Suppressor macrophage treated with lipopolysaccharide for 4 hours (primary cell): ENCODE data around the gene ERC2.

Experiments
- DNase-seq: peaks from one replicate; pipeline ENCODE4 v3.0.0-alpha.2; 2020

ERC2 gene

GRCh38 chr3:55532806-55533205 is 935.5 kb downstream of the ERC2 start:
- DNase-seq: no peak

- DNase-seq: peak; percentile 29
Measured at GRCh38 chr3:55531321-55531720, 936.9 kb downstream of the ERC2 start.

- no peak for DNase-seq
Measured at GRCh38 chr3:55527361-55527760, 940.9 kb downstream of the ERC2 start.

- DNase-seq: no peak
Measured at GRCh38 chr3:55526332-55527030, 941.8 kb downstream of the ERC2 start.

GRCh38 chr3:55525436-55525835 is 942.8 kb downstream of the ERC2 start:
- DNase-seq: no peak

- no peak for DNase-seq
Measured at GRCh38 chr3:55524565-55525244, 943.6 kb downstream of the ERC2 start.

- no peak for DNase-seq
Measured at GRCh38 chr3:55523471-55523870, 944.8 kb downstream of the ERC2 start.

- DNase-seq: no peak
Measured at GRCh38 chr3:55521738-55522421, 946.4 kb downstream of the ERC2 start.

GRCh38 chr3:55521064-55521737 is 947.1 kb downstream of the ERC2 start:
- DNase-seq: no peak

GRCh38 chr3:55519019-55519418 is 949.2 kb downstream of the ERC2 start:
- no peak for DNase-seq

GRCh38 chr3:55518451-55518850 is 949.8 kb downstream of the ERC2 start:
- DNase-seq: no peak

GRCh38 chr3:55516392-55517030 is 951.8 kb downstream of the ERC2 start:
- DNase-seq: no peak

GRCh38 chr3:55515550-55516246 is 952.6 kb downstream of the ERC2 start:
- no peak for DNase-seq

- no peak for DNase-seq
Measured at GRCh38 chr3:55514962-55515361, 953.3 kb downstream of the ERC2 start.

- no peak for DNase-seq
Measured at GRCh38 chr3:55512571-55513343, 955.5 kb downstream of the ERC2 start.

GRCh38 chr3:55511895-55512570 is 956.2 kb downstream of the ERC2 start:
- DNase-seq: no peak

GRCh38 chr3:55508335-55508734 is 959.9 kb downstream of the ERC2 start:
- no peak for DNase-seq

GRCh38 chr3:55507808-55508207 is 960.5 kb downstream of the ERC2 start:
- DNase-seq: no peak

- DNase-seq: no peak
Measured at GRCh38 chr3:55505776-55506175, 962.5 kb downstream of the ERC2 start.

GRCh38 chr3:55505102-55505501 is 963.2 kb downstream of the ERC2 start:
- peak; percentile 44 for DNase-seq

GRCh38 chr3:55501905-55502304 is 966.4 kb downstream of the ERC2 start:
- DNase-seq: no peak
